ENCODE measurements around the gene OTULIN. TPM values are rescaled to one million over a fixed set of nuclear protein-coding genes. Genes with fewer than 3 reads are reported as not detected.
A peak's percentile ranks its signal among the peaks of the same experiment; 100 is the strongest.

Gene OTULIN
- total RNA-seq, 1 donor from 2014 or later: 33.0 TPM

DNA sequence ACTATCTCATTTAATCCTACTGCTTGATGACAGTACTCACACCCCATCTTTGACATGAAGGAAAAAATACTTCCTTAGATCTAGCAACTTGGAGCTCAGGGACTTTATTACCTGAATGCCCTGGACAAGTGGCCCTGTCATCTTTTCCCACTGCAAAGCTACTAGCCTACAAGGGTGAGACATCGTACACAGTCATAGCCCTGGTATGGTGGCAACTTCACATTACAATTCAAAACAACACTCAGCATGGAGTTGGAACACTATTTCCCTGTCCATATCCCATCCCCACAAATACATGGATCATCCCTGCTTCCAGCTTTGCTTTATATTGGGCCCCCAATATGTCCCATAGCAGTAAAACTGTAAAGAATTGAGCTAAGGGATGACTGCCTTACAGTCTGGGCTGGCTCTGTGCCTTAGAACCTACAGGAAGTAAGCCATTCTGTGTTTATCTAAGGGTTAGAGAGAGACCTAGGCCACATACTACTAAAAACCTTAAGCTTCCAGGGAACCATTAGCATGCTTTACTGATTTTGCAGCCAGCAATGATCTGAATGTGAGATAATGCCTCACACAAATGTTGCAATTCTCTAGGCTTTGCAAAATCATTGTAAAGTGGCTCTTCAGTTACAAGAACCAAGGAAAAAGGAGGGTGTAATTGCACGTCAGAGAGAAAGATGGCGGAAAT lies 55.9 kb downstream of the OTULIN start:
- peaks cover 28% of the 10 kb centered on the region for H3K36me3 ChIP-seq
- ATAC-seq (no peak), DNase-seq (no peak)
- intact Hi-C loops (cut with DNase I): loop anchor here (10.0 kb wide), 2 partner anchors 154 to 284 kb away; partner anchors contain the start of gene ANKH
- no peak overlapping the region for H3K27ac ChIP-seq
- no peaks in the 10 kb centered on the region for H3K4me1 ChIP-seq
- TF ChIP-seq, protein P1, sequence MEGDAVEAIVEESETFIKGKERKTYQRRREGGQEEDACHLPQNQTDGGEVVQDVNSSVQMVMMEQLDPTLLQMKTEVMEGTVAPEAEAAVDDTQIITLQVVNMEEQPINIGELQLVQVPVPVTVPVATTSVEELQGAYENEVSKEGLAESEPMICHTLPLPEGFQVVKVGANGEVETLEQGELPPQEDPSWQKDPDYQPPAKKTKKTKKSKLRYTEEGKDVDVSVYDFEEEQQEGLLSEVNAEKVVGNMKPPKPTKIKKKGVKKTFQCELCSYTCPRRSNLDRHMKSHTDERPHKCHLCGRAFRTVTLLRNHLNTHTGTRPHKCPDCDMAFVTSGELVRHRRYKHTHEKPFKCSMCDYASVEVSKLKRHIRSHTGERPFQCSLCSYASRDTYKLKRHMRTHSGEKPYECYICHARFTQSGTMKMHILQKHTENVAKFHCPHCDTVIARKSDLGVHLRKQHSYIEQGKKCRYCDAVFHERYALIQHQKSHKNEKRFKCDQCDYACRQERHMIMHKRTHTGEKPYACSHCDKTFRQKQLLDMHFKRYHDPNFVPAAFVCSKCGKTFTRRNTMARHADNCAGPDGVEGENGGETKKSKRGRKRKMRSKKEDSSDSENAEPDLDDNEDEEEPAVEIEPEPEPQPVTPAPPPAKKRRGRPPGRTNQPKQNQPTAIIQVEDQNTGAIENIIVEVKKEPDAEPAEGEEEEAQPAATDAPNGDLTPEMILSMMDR (IDR thresholded peaks at IDR 0.05): no peak
- no peak overlapping the region for H3K4me3 ChIP-seq
- no peaks in the 10 kb centered on the region for H3K27me3 ChIP-seq (ENCODE audit: low read depth)
- no peaks in the 10 kb centered on the region for H3K9me3 ChIP-seq

DNA sequence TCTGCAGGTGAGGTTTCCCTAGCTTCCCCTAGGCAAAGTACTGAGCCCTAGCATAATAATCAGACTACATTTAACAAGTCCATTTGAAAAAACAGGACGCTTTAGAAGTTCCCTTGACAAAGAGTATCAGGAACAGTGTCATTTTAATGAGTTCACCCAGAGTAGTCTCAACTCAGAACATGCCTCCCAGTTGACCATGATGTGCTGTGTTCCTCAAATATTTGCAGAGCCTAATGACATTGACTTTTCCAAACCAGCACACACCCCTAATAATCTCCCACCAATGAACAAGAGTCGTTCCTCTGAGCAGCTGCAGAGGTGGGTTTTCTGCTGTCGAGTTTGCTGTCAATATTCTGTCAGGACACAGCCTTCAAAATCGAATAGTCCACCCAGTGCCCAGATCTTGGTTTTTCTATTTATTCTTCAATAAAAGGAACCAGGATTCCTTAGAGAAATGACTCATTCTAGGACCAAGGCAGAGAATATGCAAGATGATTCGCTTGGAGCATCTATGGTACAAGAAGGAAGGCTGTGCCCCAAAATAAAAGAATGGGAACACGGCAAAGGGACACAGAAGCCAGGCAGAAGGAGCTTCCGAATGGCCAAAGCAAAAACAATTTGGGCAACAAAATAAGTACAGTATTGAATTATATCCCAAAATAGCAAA lies 57.6 kb downstream of the OTULIN start:
- Histone ChIP-seq H3K9me3 (no peaks in the 10 kb centered on the region), H3K27ac (no peak overlapping the region), H3K27me3 (ENCODE audit: low read depth) (no peaks in the 10 kb centered on the region), H3K4me1 (peaks cover 2% of the 10 kb centered on the region), H3K4me3 (no peak overlapping the region), H3K36me3 (peaks cover 11% of the 10 kb centered on the region)
- intact Hi-C loops (cut with DNase I): loop anchor here (10.0 kb wide), 2 partner anchors 153 to 283 kb away; partner anchors contain the start of gene ANKH
- ATAC-seq (no peak), DNase-seq (no peak)
- TF ChIP-seq, protein P1 (IDR thresholded peaks at IDR 0.05): no peak

DNA sequence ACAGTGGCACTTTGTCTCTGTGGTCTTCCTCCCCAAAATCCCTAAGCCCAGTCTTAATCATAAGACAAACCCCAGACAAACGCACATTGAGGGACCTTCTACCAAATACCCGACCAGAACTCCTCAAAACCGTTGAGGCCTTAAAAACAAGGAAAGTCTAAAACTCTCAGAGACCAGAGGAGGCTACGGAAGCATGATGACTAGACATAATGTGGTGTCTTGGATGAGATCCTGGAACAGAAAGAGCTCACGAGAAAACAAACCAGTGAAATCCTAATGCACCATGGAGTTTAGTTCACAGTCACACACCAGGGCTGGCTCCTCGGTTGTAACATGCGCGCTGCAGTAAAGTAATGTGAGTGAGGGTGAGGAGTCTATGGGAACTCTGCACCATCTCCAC lies 58.4 kb downstream of the OTULIN start:
- Histone ChIP-seq H3K4me1 (peaks cover 10% of the 10 kb centered on the region), H3K36me3 (peaks cover 6% of the 10 kb centered on the region), H3K4me3 (no peak overlapping the region), H3K27me3 (ENCODE audit: low read depth) (no peaks in the 10 kb centered on the region), H3K9me3 (no peaks in the 10 kb centered on the region), H3K27ac (no peak overlapping the region)
- intact Hi-C loops (cut with DNase I): loop anchor here (10.0 kb wide), 2 partner anchors 152 to 282 kb away; partner anchors contain the start of gene ANKH
- ATAC-seq (no peak), DNase-seq (no peak)
- TF ChIP-seq, protein P1 (IDR thresholded peaks at IDR 0.05): no peak

DNA sequence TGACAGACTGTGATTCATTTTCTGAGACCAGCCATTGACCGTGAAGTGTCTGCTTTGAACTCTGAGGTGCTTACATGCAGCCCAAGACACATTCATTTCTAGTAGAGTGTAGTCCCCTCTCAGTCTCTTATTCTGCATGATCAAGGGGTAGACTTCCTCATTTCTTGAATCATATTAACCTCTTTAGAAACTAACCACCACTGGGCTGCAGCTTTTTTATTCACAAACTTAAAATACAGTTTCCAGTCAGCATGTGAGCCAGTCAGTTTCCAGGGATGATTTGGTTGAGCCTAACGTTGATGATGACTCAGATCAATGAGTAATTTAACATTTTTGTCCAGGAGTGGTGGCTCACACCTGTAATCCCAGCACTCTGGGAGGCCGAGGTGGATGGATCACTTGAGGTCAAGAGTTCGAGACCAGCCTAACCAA lies 59.2 kb downstream of the OTULIN start:
- TF ChIP-seq, protein P1 (IDR thresholded peaks at IDR 0.05): no peak
- DNase-seq (no peak), ATAC-seq (no peak)
- intact Hi-C loops (cut with DNase I): loop anchor here (10.0 kb wide), 2 partner anchors 151 to 281 kb away; partner anchors contain the start of gene ANKH
- Histone ChIP-seq H3K27ac (no peak overlapping the region), H3K9me3 (no peaks in the 10 kb centered on the region), H3K4me3 (no peak overlapping the region), H3K4me1 (peaks cover 10% of the 10 kb centered on the region), H3K27me3 (ENCODE audit: low read depth) (no peaks in the 10 kb centered on the region), H3K36me3 (peaks cover 6% of the 10 kb centered on the region)

DNA sequence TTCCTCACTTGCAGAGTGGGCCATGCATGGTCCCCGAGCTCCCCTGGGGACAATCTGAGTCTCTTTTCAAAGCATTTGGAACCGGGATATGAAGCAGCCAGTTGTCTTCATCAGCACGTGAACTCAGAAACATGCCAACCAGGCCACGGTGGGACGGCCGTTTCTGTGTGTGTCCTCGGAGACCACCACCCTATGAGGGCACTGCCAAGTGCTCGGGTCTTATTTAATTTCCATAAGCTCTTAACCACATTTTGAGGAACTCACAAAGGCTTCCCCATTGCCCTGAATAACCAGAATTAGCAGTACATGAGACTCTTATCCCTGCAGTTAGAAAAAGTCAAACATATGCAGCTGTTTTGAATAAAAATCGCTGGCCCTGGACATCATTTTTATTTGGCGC lies 60.1 kb downstream of the OTULIN start:
- ATAC-seq: peak in 1 of 2 donors; percentile 54
- no peak overlapping the region for H3K27ac ChIP-seq

More for the DNA sequence above, 60.1 kb downstream of the OTULIN start:
- TF ChIP-seq, protein P1 (IDR thresholded peaks at IDR 0.05): no peak
- peaks cover 10% of the 10 kb centered on the region for H3K4me1 ChIP-seq
- intact Hi-C loops (cut with DNase I): loop anchor here (10.0 kb wide), 2 partner anchors 150 to 280 kb away; partner anchors contain the start of gene ANKH
- H3K27me3 ChIP-seq (ENCODE audit: low read depth): no peaks in the 10 kb centered on the region
- H3K4me3 ChIP-seq: no peak overlapping the region
- H3K36me3 ChIP-seq: peaks cover 6% of the 10 kb centered on the region
- no peaks in the 10 kb centered on the region for H3K9me3 ChIP-seq
- DNase-seq: no peak

Measured in lower lobe of right lung (tissue), 2 donors.